Brain microvascular endothelial cell (primary cell): ENCODE data around the gene RASA4B.

ENCODE experiments used
- DNase-seq: peaks from one replicate; pipeline ENCODE4 v3.0.0-alpha.2; 2020
- H3K27ac ChIP-seq: fragments of 250-450 bp; sonication (Bioruptor Pico); 2 replicates; pipeline ENCODE4 v1.5.1; 2020; ENCODE audit warnings: mild to moderate bottlenecking, moderate library complexity
- H3K27me3 ChIP-seq: fragments of 250-450 bp; sonication (Bioruptor Pico); replicated peaks from 2 replicates; pipeline ENCODE4 v1.5.1; 2020; ENCODE audit warnings: mild to moderate bottlenecking
- H3K36me3 ChIP-seq: fragments of 250-450 bp; sonication (Bioruptor Pico); replicated peaks from 2 replicates; pipeline ENCODE4 v1.5.1; 2020; ENCODE audit warnings: mild to moderate bottlenecking
- H3K4me3 ChIP-seq: 2 replicates; pipeline ENCODE4 v1.5.1; 2011; ENCODE audit warnings: low read depth, mild to moderate bottlenecking, control low read depth, low read length, moderate library complexity
- in situ Hi-C: cut with HindIII; loops from 2 replicates; pipeline ENCODE4 v1.10.0; 2017; ENCODE audit warnings: low sequenced_read_pairs, low pct_ligation_motif_present
- TF ChIP-seq, protein P1 (sequence below): IDR thresholded peaks from 2 replicates; pipeline ENCODE4 v1.5.1; 2011; ENCODE audit warnings: low read depth, mild to moderate bottlenecking, moderate library complexity, low read length, control low read depth, inconsistent platforms; ENCODE audit errors: missing control alignments

RASA4B gene

DNA sequence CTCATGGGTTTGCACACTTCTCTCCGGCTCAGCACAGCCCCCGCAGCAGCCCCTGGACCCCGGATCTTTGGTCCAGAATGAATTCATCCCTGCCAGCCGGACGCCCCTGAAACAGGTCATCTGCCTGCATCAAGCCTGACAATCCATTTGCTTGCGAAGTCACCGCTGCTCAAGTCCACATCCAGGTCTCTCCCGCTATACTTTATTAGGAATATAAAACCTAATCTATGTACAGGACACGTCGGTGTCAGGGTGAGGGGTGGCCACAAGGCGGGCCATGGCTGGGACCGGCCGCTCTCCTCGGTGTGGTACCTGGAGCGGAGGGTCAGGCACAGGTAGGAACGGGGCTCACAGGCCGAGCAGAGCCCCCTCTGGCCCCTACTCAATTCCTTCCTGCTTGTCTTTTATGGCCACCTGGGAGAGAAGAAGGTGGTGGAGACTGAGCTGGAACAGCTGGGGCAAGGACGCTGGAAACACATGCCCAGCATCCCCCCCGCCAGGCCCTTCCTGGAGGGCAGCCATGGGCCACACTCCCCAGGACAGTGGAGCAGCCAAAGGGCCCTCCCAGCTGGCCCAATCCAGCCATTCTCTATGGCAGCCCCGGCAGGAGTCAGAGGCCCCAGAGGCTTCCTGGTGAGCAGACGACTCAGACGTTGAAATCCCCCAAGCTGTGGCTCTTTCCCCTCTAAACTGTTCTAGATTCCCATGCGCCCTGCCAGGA lies 44.1 kb downstream of the RASA4B start:
- Histone ChIP-seq H3K27ac (no peak overlapping the region), H3K4me3 (no peak overlapping the region), H3K27me3 (no peaks in the 10 kb centered on the region), H3K36me3 (peaks cover 23% of the 10 kb centered on the region)
- in situ Hi-C loops: no loop called here
- DNase-seq: no peak
- TF ChIP-seq, protein P1, sequence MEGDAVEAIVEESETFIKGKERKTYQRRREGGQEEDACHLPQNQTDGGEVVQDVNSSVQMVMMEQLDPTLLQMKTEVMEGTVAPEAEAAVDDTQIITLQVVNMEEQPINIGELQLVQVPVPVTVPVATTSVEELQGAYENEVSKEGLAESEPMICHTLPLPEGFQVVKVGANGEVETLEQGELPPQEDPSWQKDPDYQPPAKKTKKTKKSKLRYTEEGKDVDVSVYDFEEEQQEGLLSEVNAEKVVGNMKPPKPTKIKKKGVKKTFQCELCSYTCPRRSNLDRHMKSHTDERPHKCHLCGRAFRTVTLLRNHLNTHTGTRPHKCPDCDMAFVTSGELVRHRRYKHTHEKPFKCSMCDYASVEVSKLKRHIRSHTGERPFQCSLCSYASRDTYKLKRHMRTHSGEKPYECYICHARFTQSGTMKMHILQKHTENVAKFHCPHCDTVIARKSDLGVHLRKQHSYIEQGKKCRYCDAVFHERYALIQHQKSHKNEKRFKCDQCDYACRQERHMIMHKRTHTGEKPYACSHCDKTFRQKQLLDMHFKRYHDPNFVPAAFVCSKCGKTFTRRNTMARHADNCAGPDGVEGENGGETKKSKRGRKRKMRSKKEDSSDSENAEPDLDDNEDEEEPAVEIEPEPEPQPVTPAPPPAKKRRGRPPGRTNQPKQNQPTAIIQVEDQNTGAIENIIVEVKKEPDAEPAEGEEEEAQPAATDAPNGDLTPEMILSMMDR: no peak

DNA sequence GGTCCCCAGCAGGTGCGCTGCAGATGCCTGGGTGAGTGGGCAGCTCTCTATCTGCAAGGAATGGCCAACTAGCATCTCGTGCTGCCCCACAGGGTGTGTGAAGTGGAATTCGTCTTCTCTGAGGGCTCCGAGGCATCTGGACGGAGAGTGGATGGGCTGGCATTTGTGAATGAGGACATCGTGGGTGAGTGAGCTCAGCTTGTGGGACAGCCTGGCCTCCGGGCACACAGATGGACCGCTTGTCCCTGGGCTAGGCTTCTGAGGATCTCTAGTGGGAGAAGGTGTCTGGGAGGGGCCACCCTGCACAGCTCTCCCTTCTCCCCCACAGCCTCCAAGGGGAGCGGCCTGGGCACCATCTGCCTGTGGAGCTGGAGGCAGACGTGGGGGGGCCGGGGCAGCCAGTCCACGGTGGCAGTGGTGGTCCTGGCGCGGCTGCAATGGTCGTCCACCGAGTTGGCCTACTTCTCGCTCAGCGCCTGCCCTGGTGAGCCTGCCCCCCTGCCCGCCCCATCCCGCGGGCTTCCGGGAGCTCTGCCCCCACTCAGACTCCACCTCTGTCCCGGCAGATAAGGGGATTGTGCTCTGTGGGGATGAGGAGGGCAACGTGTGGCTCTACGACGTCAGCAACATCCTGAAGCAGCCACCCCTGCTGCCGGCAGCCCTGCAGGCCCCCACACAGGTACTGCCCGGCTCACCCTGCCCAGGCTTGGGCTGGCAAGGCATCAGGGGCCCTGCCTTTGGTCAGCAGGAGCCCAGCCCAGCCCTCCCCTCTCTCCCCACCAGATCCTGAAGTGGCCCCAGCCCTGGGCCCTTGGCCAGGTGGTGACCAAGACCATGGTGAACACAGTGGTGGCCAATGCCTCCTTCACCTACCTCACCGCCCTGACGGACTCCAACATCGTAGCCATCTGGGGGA lies 45.2 kb downstream of the RASA4B start:
- no peak overlapping the region for H3K27ac ChIP-seq
- in situ Hi-C loops: no loop called here

DNA sequence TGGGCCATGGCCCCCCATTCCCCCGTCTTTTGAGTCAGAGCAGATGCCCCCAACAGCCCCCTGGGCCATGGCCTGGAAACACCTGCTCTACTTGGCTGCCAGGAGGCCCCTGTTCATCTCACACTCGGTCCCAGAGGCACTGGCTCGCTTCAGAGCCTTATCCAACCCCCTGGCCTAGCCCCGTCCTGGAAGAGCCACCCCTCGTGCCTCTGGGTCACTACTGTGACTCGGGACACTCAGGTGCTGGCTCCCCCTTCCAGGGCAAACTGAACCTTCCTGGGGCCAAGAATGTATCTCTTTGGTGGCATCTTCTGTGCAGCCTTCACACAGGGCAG lies 45.8 kb downstream of the RASA4B start:
- TF ChIP-seq, protein P1: no peak
- no peaks in the 10 kb centered on the region for H3K27me3 ChIP-seq
- in situ Hi-C loops: no loop called here
- no peak overlapping the region for H3K4me3 ChIP-seq
- peaks cover 33% of the 10 kb centered on the region for H3K36me3 ChIP-seq
- no peak for DNase-seq
- H3K27ac ChIP-seq: no peak overlapping the region

More for the DNA sequence above, 45.2 kb downstream of the RASA4B start:
- peaks cover 31% of the 10 kb centered on the region for H3K36me3 ChIP-seq
- DNase-seq: no peak
- TF ChIP-seq, protein P1: no peak
- H3K4me3 ChIP-seq: no peak overlapping the region
- no peaks in the 10 kb centered on the region for H3K27me3 ChIP-seq

DNA sequence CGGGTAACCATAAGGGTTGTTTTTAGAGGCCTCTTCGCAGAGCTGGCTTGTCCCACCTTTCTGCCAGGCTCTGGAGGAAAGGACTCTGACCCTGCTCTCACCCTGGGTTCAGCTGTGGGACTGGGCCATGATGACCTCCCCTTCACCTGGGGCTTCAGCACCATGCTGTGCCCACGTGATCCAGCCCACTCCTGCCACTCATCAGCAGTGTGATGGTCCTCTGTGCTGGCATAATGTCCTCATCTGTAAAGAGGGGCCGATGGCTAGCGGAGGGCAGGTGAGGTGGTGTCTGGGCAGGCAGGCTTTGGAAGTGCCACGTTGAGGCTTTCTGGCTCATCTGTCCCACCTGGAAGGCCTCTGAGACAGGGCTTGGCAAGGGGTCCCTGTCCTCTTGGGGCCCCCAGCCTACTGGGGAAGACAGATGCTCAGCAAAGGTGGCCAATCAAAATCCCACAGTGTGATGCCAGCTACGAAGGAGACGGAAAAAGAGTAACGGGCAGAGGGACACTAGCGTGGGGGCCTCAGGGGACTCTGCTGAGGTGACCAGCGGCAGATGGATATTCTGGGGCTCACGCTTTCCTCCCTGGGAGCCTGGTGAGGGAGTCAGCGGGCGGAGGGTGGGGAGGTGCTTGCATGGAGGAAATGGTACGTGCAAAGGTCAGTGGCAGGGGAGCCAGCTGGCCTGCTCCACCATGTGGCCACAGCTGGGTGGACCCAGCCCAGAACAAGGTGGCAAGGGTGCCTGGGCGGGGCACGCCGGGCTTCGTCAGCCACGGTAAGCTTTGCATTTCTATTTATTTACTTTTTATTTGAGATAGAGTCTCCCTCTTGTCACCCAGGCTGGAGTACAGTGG lies 47.4 kb downstream of the RASA4B start:
- H3K27ac ChIP-seq: no peak overlapping the region
- in situ Hi-C loops: no loop called here
- TF ChIP-seq, protein P1: no peak
- peaks cover 33% of the 10 kb centered on the region for H3K36me3 ChIP-seq
- no peak for DNase-seq
- H3K4me3 ChIP-seq: no peak overlapping the region
- no peaks in the 10 kb centered on the region for H3K27me3 ChIP-seq

DNA sequence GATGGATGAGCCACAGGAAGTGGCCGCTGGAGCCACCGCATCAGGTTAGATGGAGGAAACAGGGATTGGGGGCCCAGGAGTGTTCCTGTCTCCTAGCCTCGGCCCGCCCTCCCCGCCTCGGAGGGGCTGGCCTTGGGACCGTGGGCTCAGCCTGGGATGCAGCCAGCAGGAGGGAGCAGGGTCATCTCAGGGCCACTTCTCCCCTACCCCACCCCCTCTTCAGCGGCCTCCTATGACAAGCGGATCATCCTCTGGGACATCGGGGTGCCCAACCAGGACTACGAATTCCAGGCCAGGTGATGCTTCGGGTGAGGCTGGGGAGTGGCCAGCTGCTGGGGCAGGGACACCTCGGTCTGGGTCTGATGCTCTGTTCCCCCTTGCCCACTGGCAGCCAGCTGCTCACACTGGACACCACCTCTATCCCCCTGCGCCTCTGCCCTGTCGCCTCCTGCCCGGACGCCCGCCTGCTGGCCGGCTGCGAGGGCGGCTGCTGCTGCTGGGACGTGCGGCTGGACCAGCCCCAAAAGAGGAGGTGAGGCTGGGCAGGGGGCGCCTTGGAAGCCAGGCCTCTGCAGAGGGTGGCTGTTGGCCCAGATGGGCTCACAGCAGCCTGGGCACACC lies 48.1 kb downstream of the RASA4B start:
- no peak overlapping the region for H3K27ac ChIP-seq
- no peaks in the 10 kb centered on the region for H3K27me3 ChIP-seq
- TF ChIP-seq, protein P1: no peak
- H3K36me3 ChIP-seq: peaks cover 33% of the 10 kb centered on the region
- in situ Hi-C loops: no loop called here
- no peak overlapping the region for H3K4me3 ChIP-seq
- no peak for DNase-seq
